GM12892 (cell line): ENCODE results near the gene ACAP1.

Experiments
- POLR2A ChIP-seq: IDR thresholded peaks from 2 replicates; pipeline ENCODE4 v1.6.1; 2011; ENCODE audit warnings: low read depth, low read length, control low read depth
- POLR2AphosphoS5 ChIP-seq: IDR thresholded peaks from 2 replicates; pipeline ENCODE4 v1.6.1; 2011; ENCODE audit warnings: low read depth, low read length, control low read depth
- TAF1 ChIP-seq: IDR thresholded peaks from 2 replicates; pipeline ENCODE4 v1.6.1; 2011; ENCODE audit warnings: low read depth, mild to moderate bottlenecking, control low read depth, low read length, borderline replicate concordance

GRCh38 chr17:7329374-7329996 lies 6.8 kb upstream of the ACAP1 start:
- TF ChIP-seq POLR2AphosphoS5 = peak; percentile 75
- TF ChIP-seq POLR2A = peak; percentile 86
- no peak; the same call in 1 of the 2 replicates for TF ChIP-seq TAF1
